Endodermal cell (in vitro differentiated cells): ENCODE data around the gene ZNF618. TPM values are rescaled to one million over a fixed set of nuclear protein-coding genes. Genes with fewer than 3 reads are reported as not detected.

Experiments
- DNase-seq: peaks from one replicate; pipeline ENCODE4 v3.0.0-alpha.2; 2017
- H3K27ac ChIP-seq: 2 replicates; pipeline ENCODE4 v1.5.1; 2013; ENCODE audit warnings: mild to moderate bottlenecking, low read depth, low read length, moderate library complexity
- H3K27me3 ChIP-seq: 2 replicates; pipeline ENCODE4 v1.6.1; 2013; ENCODE audit warnings: mild to moderate bottlenecking, low read length, moderate library complexity; ENCODE audit not compliant: insufficient read depth, control insufficient read depth, poor library complexity, severe bottlenecking
- H3K36me3 ChIP-seq: 2 replicates; pipeline ENCODE4 v1.7.0; 2013; ENCODE audit warnings: mild to moderate bottlenecking, low read length, moderate library complexity; ENCODE audit not compliant: control insufficient read depth, insufficient read depth
- H3K4me1 ChIP-seq: one replicate; pipeline ENCODE4 v1.7.0; 2013; ENCODE audit warnings: low read length; ENCODE audit not compliant: control insufficient read depth, insufficient read depth
- H3K4me3 ChIP-seq: 2 replicates; pipeline ENCODE4 v1.5.1; 2013; ENCODE audit warnings: mild to moderate bottlenecking, low read length, moderate library complexity
- H3K9ac ChIP-seq: 2 replicates; pipeline ENCODE4 v1.6.1; 2013; ENCODE audit warnings: mild to moderate bottlenecking, low read length, moderate library complexity; ENCODE audit not compliant: poor library complexity, severe bottlenecking; ENCODE audit errors: extremely low read depth
- H3K9me3 ChIP-seq: 2 replicates; pipeline ENCODE4 v1.6.1; 2013; ENCODE audit warnings: mild to moderate bottlenecking, low read length, moderate library complexity; ENCODE audit not compliant: control insufficient read depth
- H3K27ac Mint-ChIP-seq: 2 replicates; pipeline ENCODE4 v1.8.0; 2020; ENCODE audit warnings: mixed read lengths
- H3K27me3 Mint-ChIP-seq: 2 replicates; pipeline ENCODE4 v1.8.0; 2021; ENCODE audit warnings: mild to moderate bottlenecking, mixed read lengths; ENCODE audit not compliant: insufficient read depth
- H3K36me3 Mint-ChIP-seq: 2 replicates; pipeline ENCODE4 v1.8.0; 2020; ENCODE audit warnings: low read depth, mixed read lengths
- H3K4me1 Mint-ChIP-seq: 2 replicates; pipeline ENCODE4 v1.8.0; 2020; ENCODE audit warnings: mixed read lengths
- H3K4me3 Mint-ChIP-seq: 2 replicates; pipeline ENCODE4 v1.8.0; 2020; ENCODE audit warnings: mild to moderate bottlenecking, moderate library complexity, mixed read lengths
- H3K9me3 Mint-ChIP-seq: 2 replicates; pipeline ENCODE4 v1.8.0; 2020; ENCODE audit warnings: mild to moderate bottlenecking, mixed read lengths
- CTCF ChIP-seq: fragments of 200-600 bp; sonication (generic); conservative IDR thresholded peaks from 2 replicates; pipeline ENCODE4 v1.5.0; 2021; ENCODE audit warnings: antibody characterized with exemption, mild to moderate bottlenecking
- WGBS, 2 experiments: methylation state at CpG; one replicate each; pipeline versions ENCODE4 v1.1.5 to v1.1.7; 2013; ENCODE audit warnings: missing lambda C conversion rate in 2 of 2, mixed read lengths in 1 of 2; ENCODE audit not compliant: insufficient coverage in 1 of 2, insufficient read length in 1 of 2; 5-methylcytosine and 5-hydroxymethylcytosine counted together
- total RNA-seq, 2 donors: library from RNA; stranded (reverse); fragmentation: NEBNext Ultra II Directional in 1 of 2; extraction: Animal tissue kit (Norgen Biotek cat#: 25700) in 1 of 2; gene quantifications; 2 replicates in 1 of 2; 3 replicates in 1 of 2; pipeline ENCODE4 v1.2.1, GENCODE V29; 2021

The ZNF618 gene
- total RNA-seq, 2 donors from 2014 or later = 34.5 to 37.5 TPM

GRCh38 chr9:113957351-113957750 is 81.2 kb downstream of the ZNF618 start:
- no peak for TF ChIP-seq CTCF
- Histone ChIP-seq H3K4me3 (no peak overlapping the region), H3K27ac (no peak overlapping the region), H3K36me3 (no peaks in the 10 kb centered on the region), H3K4me1 (no peaks in the 10 kb centered on the region), H3K9ac (no peak overlapping the region), H3K27me3 (no peaks in the 10 kb centered on the region), H3K9me3 (no peaks in the 10 kb centered on the region)
- Mint-ChIP-seq H3K4me1 (no peaks in the 10 kb centered on the region), H3K36me3 (peaks cover 6% of the 10 kb centered on the region), H3K4me3 (no peak overlapping the region), H3K9me3 (no peaks in the 10 kb centered on the region), H3K27me3 (no peaks in the 10 kb centered on the region), H3K27ac (no peak overlapping the region)
- DNase-seq = peak; percentile 47
- WGBS, 2 experiments = 91 to 94% methylated on average over 1 to 4 of the region's 4 CpGs

GRCh38 chr9:113957821-113958341 is 81.8 kb downstream of the ZNF618 start:
- 88 to 94% methylated on average over 3 to 4 of the region's 4 CpGs for WGBS, 2 experiments
- no peak for TF ChIP-seq CTCF
- H3K36me3 ChIP-seq = no peaks in the 10 kb centered on the region
- no peaks in the 10 kb centered on the region for H3K4me1 Mint-ChIP-seq
- peak overlapping the region; percentile 22 for H3K27ac ChIP-seq
- H3K4me3 ChIP-seq = no peak overlapping the region
- peaks cover 6% of the 10 kb centered on the region for H3K36me3 Mint-ChIP-seq
- no peaks in the 10 kb centered on the region for H3K4me1 ChIP-seq
- no peak overlapping the region for H3K9ac ChIP-seq
- H3K27me3 Mint-ChIP-seq = no peaks in the 10 kb centered on the region
- H3K9me3 ChIP-seq = no peaks in the 10 kb centered on the region
- DNase-seq = no peak
- H3K4me3 Mint-ChIP-seq = no peak overlapping the region
- no peak overlapping the region for H3K27ac Mint-ChIP-seq
- H3K27me3 ChIP-seq = no peaks in the 10 kb centered on the region
- H3K9me3 Mint-ChIP-seq = no peaks in the 10 kb centered on the region

- H3K9ac ChIP-seq = no peak overlapping the region
Measured at GRCh38 chr9:113958556-113958955, 82.4 kb downstream of the ZNF618 start.

More at GRCh38 chr9:113958556-113958955, 82.4 kb downstream of the ZNF618 start:
- Mint-ChIP-seq H3K27ac (no peak overlapping the region), H3K9me3 (no peaks in the 10 kb centered on the region), H3K4me3 (no peak overlapping the region), H3K4me1 (no peaks in the 10 kb centered on the region), H3K36me3 (peaks cover 6% of the 10 kb centered on the region), H3K27me3 (no peaks in the 10 kb centered on the region)
- TF ChIP-seq CTCF = no peak
- H3K27me3 ChIP-seq = no peaks in the 10 kb centered on the region
- H3K4me1 ChIP-seq = no peaks in the 10 kb centered on the region
- no peak overlapping the region for H3K4me3 ChIP-seq
- WGBS, 2 experiments = 94 to 96% methylated on average over 4 to 6 of the region's 6 CpGs
- DNase-seq = peak; percentile 39
- H3K27ac ChIP-seq = no peak overlapping the region
- peaks cover 4% of the 10 kb centered on the region for H3K36me3 ChIP-seq
- no peaks in the 10 kb centered on the region for H3K9me3 ChIP-seq
